Posterior vena cava (tissue), 2 donors: ENCODE data around the gene ZNF304. TPM values are rescaled to one million over a fixed set of nuclear protein-coding genes. Genes with fewer than 3 reads are reported as not detected.
"Not testable (repeated sequence)": the region's sequence is repeated elsewhere in the genome, so short reads cannot be mapped to it uniquely, and the experiment has no call there.

Experiments
- DNase-seq: peaks from one replicate; pipeline ENCODE4 v3.0.0-alpha.2; 2020; ENCODE audit warnings: low spot score
- intact Hi-C, 2 donors: fragments of 100-400 bp; cut with DNase I; formaldehyde crosslinking; loops; one replicate each; pipeline versions ENCODE4 v1.14.1 to v1.14.2; 2022 to 2023
- total RNA-seq, 2 donors: library from RNA; stranded (reverse); fragmentation: NEBNext Ultra II Directional; extraction: Animal tissue kit (Norgen Biotek cat#: 25700); gene quantifications; one replicate each; pipeline ENCODE4 v1.2.1, GENCODE V29; 2021
- donor health status: DM: yes; HTN: yes; CAD: no.
- donor health status: DM: yes; HTN: yes; CAD: no.

ZNF304 gene
- total RNA-seq, 2 donors from 2014 or later: 8.3 to 9.4 TPM

DNA sequence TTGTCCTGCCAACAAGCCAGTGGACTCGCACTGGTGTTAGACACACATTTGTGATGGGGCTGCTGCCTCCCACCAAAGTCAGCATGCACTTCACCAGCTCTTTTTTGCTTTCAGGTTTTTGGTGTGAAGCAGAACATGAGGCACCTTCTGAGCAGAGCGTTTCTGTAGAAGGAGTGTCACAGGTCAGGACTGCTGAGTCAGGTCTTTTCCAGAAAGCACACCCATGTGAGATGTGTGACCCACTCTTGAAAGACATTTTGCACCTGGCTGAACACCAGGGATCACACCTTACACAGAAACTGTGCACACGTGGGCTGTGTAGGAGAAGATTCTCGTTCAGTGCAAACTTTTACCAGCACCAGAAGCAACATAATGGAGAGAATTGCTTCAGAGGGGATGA lies 4.8 kb downstream of the ZNF304 start:
- DNase-seq: no peak
- intact Hi-C loops: no loop called here

DNA sequence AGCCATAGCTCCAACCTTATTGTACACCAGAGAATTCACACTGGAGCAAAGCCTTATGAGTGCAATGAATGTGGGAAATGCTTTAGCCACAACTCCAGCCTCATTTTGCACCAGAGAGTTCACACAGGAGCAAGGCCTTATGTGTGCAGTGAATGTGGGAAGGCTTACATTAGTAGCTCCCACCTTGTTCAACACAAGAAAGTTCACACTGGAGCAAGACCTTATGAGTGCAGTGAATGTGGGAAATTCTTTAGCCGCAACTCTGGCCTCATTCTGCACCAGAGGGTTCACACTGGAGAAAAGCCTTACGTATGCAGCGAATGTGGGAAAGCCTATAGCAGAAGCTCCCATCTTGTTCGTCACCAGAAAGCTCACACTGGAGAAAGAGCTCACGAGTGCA lies 6.3 kb downstream of the ZNF304 start:
- intact Hi-C loops: no loop called here

DNA sequence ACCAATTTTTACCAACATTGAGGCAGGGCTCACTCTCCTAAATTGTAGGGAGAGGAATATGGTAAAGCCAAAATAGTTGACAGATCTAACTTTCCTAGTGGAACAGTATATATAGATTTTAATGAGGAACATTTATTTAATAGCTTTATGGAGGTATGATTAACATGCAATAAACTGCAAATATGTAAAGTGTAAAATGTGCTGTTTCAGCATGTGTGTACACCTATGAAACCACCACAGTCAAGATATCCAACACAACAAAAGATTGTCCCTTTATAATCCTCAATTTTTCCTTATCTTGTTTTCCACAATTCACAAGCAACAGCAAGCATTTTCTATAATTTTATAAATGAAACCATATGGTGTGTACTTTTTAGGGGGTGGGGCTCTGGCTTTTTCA lies 8.2 kb downstream of the ZNF304 start:
- intact Hi-C loops: no loop called here
- no peak for DNase-seq

More for the DNA sequence above, 6.3 kb downstream of the ZNF304 start:
- no peak for DNase-seq

DNA sequence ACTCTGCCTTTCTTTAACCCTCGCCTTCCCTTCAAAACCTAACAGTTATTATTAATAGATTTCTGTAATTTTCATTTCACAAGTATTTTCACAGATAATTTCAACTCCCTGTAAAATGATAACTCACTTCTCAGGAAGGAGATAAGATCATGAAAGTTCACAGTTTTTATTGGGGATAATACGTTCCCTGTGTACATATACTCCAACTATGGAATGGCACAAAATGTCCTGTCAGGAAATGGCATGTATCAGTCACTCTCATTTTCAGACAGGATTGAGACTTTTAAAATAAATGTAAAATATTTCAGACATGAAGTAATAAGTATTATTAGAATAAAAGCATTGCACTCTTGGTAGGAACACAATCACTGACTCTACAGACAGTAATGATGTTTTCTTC lies 11.3 kb downstream of the ZNF304 start:
- DNase-seq: no peak
- intact Hi-C loops: no loop called here

DNA sequence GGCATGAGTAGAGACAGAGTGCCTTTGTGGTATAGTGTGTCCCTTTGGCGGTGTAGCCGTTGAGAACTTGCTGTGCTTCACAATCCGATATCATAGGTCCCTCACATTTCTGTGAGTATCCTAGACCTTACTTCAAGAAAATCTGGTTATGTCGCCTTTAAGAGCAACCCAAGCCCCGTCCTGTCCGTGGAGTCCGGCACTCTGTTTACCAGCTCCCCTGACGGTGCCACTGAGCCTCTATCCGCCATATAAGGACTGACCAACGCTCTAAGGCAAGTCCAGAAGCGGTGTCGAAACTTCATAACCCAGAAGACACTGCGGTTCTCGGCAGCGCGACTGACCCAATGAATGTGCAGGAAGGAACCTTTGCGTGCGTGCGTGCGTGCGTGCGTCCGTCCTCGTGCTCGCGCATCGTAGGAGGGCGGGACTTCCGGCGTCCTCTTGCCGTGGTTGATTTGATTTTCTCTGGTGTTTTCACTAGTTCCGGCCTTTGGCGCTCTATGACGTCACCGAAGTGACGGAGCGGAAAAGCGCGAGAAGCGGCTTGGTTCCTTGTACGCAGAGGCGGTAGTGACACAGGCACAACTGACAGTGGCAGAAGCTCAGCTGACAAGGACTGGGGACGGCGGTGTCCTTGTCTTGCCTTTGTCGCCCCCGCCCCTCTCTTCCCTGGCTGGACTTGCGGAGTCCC lies 12.1 kb downstream of the ZNF304 start, which contains the start of the genes TRAPPC2B and ZNF547:
TRAPPC2B (plus strand) TSS at position 555 of the 691 bp plus-strand sequence. CDS start 1,283 bp downstream, outside the sequence.
ZNF547 (plus strand) TSS at position 555 of the 691 bp plus-strand sequence. CDS start 5,005 bp downstream, outside the sequence.
- intact Hi-C loops: no loop called here
- peak; percentile 100 for DNase-seq

DNA sequence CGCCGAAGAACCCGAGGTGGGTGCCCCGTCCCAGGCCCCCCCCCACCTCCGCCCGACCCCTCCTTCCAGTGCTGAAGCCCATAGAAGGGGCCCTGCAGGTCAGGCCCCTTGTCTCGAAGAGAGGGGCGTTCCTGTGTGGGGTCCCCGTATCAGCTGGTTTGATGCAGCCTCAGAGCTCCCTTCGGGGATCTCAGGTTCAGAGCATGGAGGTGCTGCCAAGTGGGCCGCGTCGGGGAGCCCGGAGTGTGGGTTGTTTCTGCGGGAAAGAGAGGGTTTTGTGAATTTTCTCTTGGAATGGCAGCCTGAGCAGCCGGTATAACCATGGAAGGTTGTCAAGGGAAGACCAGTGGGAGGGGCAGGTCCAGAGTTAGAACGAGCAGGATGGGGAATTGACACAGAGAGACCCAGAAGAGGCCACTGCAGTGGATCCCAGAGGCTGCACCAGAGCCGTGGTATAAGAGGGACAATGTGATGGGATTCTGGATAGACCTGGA lies 12.7 kb downstream of the ZNF304 start:
- peak; percentile 79 for DNase-seq
- intact Hi-C loops: no loop called here

DNA sequence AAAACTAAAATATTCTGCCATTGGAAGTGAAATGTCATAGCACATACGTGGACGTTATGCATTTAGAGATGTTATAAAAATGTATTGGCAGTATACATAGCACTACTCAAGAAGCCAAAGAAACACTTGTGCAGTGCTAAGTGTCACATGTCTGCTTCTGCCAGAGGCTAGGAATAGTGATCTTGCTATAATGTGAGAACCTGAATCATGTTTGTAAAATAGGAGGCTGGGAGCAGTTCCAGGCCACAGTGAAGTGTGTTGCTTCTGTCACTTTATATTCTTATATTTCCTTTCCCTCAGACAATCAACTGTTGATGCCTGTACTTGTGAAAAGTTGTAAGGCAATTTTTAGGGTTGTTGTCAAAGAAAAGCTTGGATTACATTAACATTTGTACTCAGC lies 15.7 kb downstream of the ZNF304 start:
- intact Hi-C loops: no loop called here
- DNase-seq: no peak

DNA sequence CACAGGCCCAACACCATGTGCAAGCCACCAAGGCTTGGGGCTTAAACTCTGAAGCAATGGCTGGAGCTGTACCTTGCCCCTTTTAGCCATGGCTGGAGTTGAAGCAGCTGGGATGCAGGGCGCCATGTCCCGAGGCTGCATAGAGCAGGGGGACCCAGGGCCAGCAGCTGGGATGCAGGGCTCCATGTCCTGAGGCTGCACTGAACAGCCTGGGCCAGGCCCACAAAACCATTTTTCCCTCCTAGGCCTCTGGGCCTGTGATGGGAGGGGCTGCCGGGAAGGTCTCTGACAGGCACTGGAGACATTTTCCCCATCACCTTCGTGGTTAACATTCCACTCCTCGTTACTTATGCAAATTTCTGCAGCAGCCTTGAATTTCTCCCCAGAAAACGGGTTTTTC lies 23.1 kb downstream of the ZNF304 start:
- no peak for DNase-seq
- intact Hi-C loops: no loop called here

DNA sequence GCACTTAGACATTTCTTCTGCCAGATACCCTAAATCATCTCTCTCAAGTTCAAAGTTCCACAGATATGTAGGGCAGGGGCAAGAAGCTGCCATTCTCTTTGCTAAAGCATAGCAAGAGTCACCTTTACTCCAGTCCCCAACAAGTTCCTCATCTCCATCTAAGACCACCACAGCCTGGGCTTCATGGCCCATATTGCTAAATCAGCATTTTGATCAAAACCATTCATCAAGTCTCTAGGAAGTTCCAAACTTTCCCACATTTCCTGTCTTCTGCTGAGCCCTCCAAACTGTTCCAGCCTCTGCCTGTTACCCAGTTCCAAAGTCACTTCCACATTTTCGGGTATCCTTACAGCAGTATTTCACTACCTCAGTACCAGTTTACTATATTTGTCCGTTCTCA lies 23.6 kb downstream of the ZNF304 start:
- DNase-seq, intact Hi-C loops: not testable (repeated sequence)

DNA sequence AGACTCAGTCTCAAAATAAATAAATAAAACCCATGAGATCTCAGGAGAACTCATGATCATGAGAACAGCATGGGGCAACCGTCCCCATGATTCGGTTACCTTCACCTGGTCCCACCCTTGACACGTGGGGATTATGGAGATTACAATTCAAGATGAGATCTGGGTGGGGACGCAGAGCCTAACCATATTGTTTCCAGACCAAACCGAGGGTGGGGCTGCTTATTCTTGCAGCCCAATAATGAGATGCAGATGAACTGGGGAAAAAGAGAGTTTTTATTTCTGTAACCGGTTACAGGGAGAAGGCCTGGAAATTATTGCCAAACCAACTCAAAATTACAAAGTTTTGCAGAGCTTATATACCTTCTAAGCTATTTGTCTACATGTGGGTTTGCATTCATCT lies 25.1 kb downstream of the ZNF304 start:
- intact Hi-C loops: no loop called here
- no peak for DNase-seq

DNA sequence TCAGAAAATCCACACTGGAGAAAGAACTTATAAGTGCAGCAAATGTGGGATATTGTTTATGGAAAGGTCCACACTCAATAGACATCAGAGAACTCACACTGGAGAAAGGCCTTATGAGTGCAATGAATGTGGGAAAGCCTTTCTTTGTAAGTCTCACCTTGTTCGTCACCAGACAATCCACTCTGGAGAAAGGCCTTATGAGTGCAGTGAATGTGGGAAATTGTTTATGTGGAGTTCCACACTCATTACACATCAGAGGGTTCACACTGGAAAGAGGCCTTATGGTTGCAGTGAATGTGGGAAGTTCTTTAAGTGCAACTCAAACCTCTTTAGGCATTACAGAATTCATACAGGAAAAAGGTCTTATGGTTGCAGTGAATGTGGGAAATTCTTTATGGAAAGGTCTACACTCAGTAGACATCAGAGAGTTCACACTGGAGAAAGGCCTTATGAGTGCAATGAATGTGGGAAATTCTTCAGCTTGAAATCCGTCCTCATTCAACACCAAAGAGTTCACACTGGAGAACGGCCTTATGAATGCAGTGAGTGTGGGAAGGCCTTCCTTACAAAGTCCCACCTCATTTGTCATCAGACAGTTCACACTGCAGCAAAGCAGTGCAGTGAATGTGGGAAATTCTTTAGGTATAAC lies 26.6 kb downstream of the ZNF304 start:
- DNase-seq: no peak
- intact Hi-C loops: no loop called here

DNA sequence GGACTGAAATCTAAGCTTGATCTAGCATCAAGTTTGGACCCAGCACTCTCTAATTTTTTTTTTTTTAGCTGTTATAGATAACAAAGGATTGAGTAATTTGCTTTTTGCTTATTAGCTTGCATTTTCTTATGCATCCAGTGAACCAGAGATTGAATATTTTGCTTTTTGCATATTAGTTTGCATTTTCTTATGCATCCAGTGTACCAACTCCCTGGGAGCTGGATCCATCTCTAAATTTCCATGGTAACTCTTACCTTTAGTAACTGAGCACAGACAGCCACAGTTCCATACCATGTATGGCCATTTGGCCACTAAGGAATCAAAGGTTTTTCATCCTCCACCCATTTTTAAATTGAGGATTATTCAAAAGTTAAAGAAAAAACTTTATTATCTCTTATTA lies 29.9 kb downstream of the ZNF304 start:
- intact Hi-C loops: no loop called here
- no peak for DNase-seq

DNA sequence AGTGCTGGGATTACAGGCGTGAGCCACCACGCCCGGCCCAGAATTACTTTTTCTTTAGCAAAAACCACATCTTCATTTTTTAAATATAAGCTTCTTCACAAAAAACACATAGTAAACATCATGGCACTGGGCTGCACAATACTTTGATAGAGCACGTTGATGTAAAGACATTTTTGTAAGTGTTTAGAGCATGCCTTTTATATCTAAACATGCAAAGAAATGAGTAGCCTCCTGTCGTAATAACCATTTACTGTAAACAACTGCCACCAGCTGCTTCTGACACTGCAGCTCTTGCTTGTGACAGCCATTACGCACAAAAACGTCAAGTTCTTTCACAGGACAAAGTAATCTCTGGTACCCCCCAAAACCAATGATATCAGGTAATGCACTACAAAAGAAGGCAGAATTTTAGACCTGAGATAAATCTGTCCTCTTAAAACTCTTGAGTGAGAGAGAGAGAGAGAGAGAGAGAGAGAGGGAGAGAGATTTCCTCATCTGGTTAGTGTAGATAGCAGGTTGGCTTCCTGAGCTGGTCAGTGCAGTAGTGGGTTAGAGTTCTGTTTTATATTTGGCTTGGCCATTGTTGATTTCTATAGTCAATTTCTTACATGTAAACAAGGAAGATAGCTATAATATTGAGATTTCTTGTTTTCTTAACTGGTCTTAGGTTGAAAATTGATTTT lies 31.9 kb downstream of the ZNF304 start:
- DNase-seq: no peak
- intact Hi-C loops: no loop called here

DNA sequence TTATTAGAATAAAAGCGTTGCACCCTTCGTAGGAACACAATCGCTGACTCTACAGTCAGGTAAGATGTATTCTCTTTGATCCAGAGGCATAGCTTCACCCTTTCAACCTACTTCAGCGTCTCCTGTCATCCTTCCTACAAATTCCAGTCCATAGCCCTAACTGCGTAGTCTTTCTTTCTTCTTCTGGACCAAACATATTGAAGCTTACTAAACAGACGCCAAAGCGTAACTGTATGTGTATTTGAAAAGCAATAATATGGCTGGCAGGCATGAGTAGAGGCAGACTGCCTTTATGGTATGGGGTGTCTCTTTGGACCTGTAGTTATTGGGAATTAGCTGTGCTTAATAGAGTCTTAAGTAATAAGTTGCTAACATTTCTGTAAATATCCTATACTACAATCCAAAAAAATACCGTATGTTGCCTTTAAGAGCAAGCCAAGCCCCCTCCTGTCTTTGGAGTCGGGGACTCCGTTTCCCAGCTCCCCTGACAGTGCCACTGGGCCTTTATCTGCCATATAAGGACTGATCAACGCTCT lies 38.2 kb downstream of the ZNF304 start:
- intact Hi-C loops: no loop called here
- DNase-seq: no peak

DNA sequence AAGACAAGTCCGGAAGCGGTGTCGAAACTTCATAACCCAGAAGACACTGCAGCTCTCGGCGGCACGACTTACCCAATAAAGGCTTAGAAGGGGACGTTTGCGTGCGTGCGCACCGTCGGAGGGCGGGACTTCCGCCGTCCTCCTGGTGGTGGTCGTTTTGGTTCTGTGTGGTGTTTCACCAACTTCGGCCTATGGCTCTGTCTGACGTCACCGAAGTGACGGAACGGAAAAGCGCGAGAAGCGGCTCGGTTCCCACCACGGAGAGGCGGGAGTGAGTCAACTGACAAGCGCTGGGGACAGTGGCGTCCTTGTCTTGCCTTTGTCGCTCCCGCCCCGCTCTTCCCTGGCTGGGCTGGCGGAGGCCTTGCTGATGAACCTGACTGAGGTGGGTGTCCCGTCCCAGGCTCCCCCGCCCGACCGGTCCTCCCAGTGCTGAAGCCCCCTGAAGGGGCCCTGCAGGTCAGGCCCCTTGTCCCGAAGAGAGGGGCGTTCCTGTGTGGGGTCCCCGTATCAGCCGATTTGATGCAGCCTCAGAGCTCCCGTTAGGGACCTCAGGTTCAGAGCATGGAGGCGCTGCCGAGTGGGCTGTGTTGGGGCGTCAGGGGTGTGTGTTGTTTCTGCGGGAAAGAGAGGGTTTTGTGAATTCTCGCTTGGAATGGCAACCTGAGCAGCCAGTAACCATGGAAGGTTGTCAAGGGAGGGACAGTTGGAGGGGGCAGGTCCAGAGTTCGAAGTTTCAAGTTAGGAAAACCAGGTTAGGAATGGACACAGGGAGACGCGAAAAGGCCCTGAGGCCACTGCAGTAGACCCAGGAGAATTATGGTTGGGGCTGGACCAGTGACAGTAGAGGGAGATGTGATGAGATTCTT lies 38.9 kb downstream of the ZNF304 start, which contains the start of gene ZNF548:
ZNF548 (plus strand) TSS at position 125 of the 869 bp plus-strand sequence; CDS start at position 371, 246 bp downstream.
- peak; percentile 99 for DNase-seq
- intact Hi-C loops: no loop called here

DNA sequence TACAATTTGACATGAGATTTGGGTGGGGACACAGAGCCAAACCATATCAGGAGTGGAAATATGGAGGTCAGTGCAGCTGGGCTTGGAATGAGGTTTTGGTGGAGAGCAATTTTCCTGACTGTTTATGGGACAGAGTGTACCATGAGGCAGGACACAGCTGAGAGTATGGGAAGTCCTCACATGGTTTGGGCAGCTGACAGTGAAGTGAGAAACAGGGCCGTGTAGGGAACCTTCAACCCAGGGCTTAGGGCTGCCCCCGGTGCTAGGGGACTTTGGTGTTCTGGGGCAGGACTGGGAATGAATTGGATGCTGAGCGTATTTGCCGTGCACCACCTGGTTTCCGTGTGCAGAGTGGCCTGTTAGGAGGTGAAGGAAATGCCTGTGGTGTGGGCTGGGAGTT lies 44.6 kb downstream of the ZNF304 start:
- DNase-seq: no peak
- intact Hi-C loops: no loop called here

DNA sequence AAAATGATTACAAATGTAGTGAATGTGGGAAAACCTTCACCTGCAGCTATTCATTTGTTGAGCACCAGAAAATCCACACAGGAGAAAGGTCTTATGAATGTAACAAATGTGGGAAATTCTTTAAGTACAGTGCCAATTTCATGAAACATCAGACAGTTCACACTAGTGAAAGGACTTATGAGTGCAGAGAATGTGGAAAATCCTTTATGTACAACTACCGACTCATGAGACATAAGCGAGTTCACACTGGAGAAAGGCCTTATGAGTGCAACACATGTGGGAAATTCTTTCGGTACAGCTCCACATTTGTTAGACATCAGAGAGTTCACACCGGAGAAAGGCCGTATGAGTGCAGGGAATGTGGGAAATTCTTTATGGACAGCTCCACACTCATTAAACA lies 47.8 kb downstream of the ZNF304 start:
- DNase-seq: no peak
- intact Hi-C loops: no loop called here

DNA sequence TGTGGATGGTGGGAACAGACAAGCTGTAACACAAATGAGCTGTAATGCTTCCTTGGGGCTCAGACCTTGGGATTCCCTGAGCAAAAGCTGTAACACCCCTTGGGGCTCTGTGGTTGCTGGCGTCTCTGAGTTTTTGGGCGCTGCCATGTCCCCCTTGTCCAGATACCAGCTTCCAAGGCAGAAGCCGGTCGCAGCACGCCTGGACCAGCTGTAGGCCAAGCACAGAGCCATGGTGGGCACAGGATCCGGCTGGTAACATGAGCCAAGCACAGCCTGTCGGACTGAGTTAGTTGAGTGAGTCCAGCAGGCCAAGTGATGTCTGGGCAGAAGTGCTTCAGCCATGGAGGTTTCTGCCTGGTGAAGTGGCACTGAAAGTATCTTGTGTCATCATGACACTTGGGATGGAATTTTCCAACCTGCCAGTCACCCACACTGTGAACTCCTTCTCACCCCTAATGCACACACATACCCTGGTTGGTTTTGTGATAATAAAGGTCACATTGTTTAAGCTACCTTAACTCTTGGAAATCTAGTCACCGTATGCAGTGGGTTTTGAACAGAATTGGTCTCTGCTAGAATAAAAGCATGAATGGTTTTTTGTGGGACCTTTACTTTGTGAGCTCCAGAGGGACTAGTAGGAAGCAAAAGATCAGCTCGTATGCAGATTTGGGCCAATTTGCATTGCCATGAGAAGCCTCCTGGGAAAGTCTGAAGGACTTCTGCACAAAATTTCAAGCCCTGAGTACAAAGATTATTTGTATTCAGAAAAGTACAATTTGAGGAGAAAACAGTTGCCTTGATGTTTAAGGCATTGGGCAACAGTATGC lies 52.9 kb downstream of the ZNF304 start:
- no peak for DNase-seq
- intact Hi-C loops: no loop called here
